ENCODE measurements around the gene PLSCR1. TPM values are rescaled to one million over a fixed set of nuclear protein-coding genes. Genes with fewer than 3 reads are reported as not detected.

The PLSCR1 gene
- total and polyA plus RNA-seq, 9 of the 15 experiments (the other 6 are each of a cell fraction or from before 2014, with no cell fraction given) = 40.6 to 122 (median 69.1) TPM

GRCh38 chr3:146504498-146505197, 39.8 kb downstream of the PLSCR1 start (continued):
- TF ChIP-seq ZNF717 (CRISPR knock-in tag; IDR thresholded peaks at IDR 0.05) (no peak), ZNF507 (tag; conservative IDR thresholded peaks at IDR 0.05) (no peak), POLR2AphosphoS5 (IDR thresholded peaks at IDR 0.05; ENCODE audit: control insufficient read depth, insufficient read depth, low read depth, low read length) (no peak), YY1 (IDR thresholded peaks at IDR 0.05; ENCODE audit: borderline replicate concordance in 1 of 3, control insufficient read depth in 1 of 3, extremely low read depth in 1 of 3, insufficient read depth in 3 of 3, insufficient read length in 1 of 3, insufficient replicate concordance in 2 of 3, low read depth in 1 of 3, low read length in 2 of 3) (no peak), ZNF175 (CRISPR knock-in tag; IDR thresholded peaks at IDR 0.05; ENCODE audit: low read depth) (peak; percentile 82; the same call in 1 of the 2 replicates), PRPF4 (IDR thresholded peaks at IDR 0.05; ENCODE audit: insufficient read depth, low read depth, low read length, poor library complexity, severe bottlenecking) (no peak), RAD21 (CRISPR knock-in tag; conservative IDR thresholded peaks at IDR 0.05 in 1 of 2, IDR thresholded peaks at IDR 0.05 in 1 of 2) (0 out of 4 replicates have a peak, but pooled peaks of 1 of the 2 experiments have one; percentile 3), TGIF2 (CRISPR knock-in tag; IDR thresholded peaks at IDR 0.05) (no peak), IRF2 (CRISPR knock-in tag; IDR thresholded peaks at IDR 0.05) (no peak), ZNF263 (CRISPR knock-in tag; IDR thresholded peaks at IDR 0.05; ENCODE audit: borderline replicate concordance) (no peak), CTCF (IDR thresholded peaks at IDR 0.05 in 2 of 3, conservative IDR thresholded peaks at IDR 0.05 in 1 of 3; ENCODE audit: insufficient read depth in 2 of 3, low read depth in 1 of 3, low read length in 3 of 3) (no peak)
- TF ChIP-seq, protein P1, sequence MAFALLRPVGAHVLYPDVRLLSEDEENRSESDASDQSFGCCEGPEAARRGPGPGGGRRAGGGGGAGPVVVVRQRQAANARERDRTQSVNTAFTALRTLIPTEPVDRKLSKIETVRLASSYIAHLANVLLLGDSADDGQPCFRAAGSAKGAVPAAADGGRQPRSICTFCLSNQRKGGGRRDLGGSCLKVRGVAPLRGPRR (CRISPR knock-in tag; IDR thresholded peaks at IDR 0.05) = no peak

Measured in K562 (cell line).